HepG2 (cell line): ENCODE results near the gene CPPED1. TPM values are rescaled to one million over a fixed set of nuclear protein-coding genes. Genes with fewer than 3 reads are reported as not detected.

Experiments
- ATAC-seq: fragments of 200-7000 bp; cut with Tn5 transposase; 3 replicates; pipeline ENCODE4 v1.9.1; 2020; ENCODE audit warnings: mild to moderate bottlenecking, moderate library complexity
- BruUV-seq: library from RNA; stranded (reverse); fragments of 400-500 nt; replicated peaks from 2 replicates; lab custom pipeline; 2021; lab: Mats Ljungman, UMichigan
- CTCF ChIA-PET: fragments of 300-600 bp; formaldehyde crosslinking; extraction: SDS; loops from one replicate; lab custom pipeline; 2021; ENCODE audit warnings: low total read pairs, inconsistent platforms, low intra/inter-chr PET ratio; lab: Yijun Ruan, JAX
- POLR2A ChIA-PET: fragments of 350-600 bp; sonication (Branson Sonifier 250); formaldehyde crosslinking; loops from one replicate; lab custom pipeline; 2020; ENCODE audit warnings: antibody characterized with exemption, inconsistent platforms; lab: Yijun Ruan, JAX
- DNase-seq: peaks from one replicate; pipeline ENCODE4 v3.0.0-alpha.2; 2015; ENCODE audit warnings: low spot score
- FAIRE-seq: peaks from 3 replicates; lab custom pipeline; 2011; peaks lifted over from hg19 to GRCh38; lab: Jason Lieb, UNC
- H2AFZ ChIP-seq: one replicate; pipeline ENCODE4 v1.6.1; 2011; ENCODE audit warnings: low read length, inconsistent platforms
- H3K27ac ChIP-seq: fragments of 300-600 bp; 3 replicates; pipeline ENCODE4 v1.8.0; 2011; ENCODE audit warnings: mixed run types, mild to moderate bottlenecking, mixed read lengths, low read length, inconsistent platforms; ENCODE audit not compliant: insufficient read depth; ENCODE audit errors: extremely low read length
- H3K27me3 ChIP-seq, 2 experiments: fragments of 200-600 bp in 1 of 2; 2 replicates in 1 of 2; 3 replicates in 1 of 2; pipeline versions ENCODE4 v1.6.0 to v1.8.0; 2011; ENCODE audit warnings: low read length in 2 of 2, mild to moderate bottlenecking in 2 of 2, moderate library complexity in 2 of 2, inconsistent platforms in 1 of 2; ENCODE audit not compliant: insufficient read depth in 2 of 2, control insufficient read depth in 1 of 2
- H3K36me3 ChIP-seq, 2 experiments: fragments of 200-600 bp in 1 of 2; replicated peaks in 1 of 2; 2 replicates in 1 of 2; 3 replicates in 1 of 2; pipeline versions ENCODE4 v1.5.1 to v1.8.0; 2011; ENCODE audit warnings: low read length in 2 of 2, inconsistent platforms in 1 of 2; ENCODE audit not compliant: insufficient read depth in 2 of 2, control insufficient read depth in 1 of 2
- H3K4me1 ChIP-seq: 2 replicates; pipeline ENCODE4 v1.5.1; 2012; ENCODE audit warnings: low read length, inconsistent platforms; ENCODE audit not compliant: insufficient read depth
- H3K4me2 ChIP-seq: 2 replicates; pipeline ENCODE4 v1.6.0; 2011; ENCODE audit warnings: low read depth, low read length, inconsistent platforms
- H3K4me3 ChIP-seq, 3 experiments: fragments of 200-600 bp in 1 of 3; sonication (generic), shearing (Covaris generic) in 1 of 3; replicated peaks in 1 of 3; 2 replicates each; pipeline ENCODE4 v1.5.1; 2011 to 2016; ENCODE audit warnings: low read length in 3 of 3, inconsistent platforms in 2 of 3, low read depth in 2 of 3, mild to moderate bottlenecking in 2 of 3, control low read depth in 1 of 3, mixed read lengths in 1 of 3; ENCODE audit not compliant: insufficient read depth in 1 of 3
- H3K79me2 ChIP-seq: one replicate; pipeline ENCODE4 v1.6.1; 2011; ENCODE audit warnings: low read length, inconsistent platforms; ENCODE audit not compliant: insufficient read depth
- H3K9ac ChIP-seq: 2 replicates; pipeline ENCODE4 v1.6.0; 2011; ENCODE audit warnings: mild to moderate bottlenecking, low read depth, low read length, inconsistent platforms; ENCODE audit not compliant: insufficient read depth
- H3K9me3 ChIP-seq: 2 replicates; pipeline ENCODE4 v1.5.1; 2012; ENCODE audit warnings: mild to moderate bottlenecking, low read length
- H4K20me1 ChIP-seq: 2 replicates; pipeline ENCODE4 v1.6.0; 2011; ENCODE audit warnings: inconsistent platforms, mild to moderate bottlenecking, low read length, moderate library complexity; ENCODE audit not compliant: insufficient read depth
- CSRNP1 ChIP-seq: sonication (generic); formaldehyde crosslinking; IDR thresholded peaks from 2 replicates; pipeline ENCODE4 v1.8.1; 2023; ENCODE audit warnings: mild to moderate bottlenecking, missing genetic modification reagents
- ELF3 ChIP-seq: IDR thresholded peaks from 2 replicates; pipeline ENCODE4 v1.6.1; 2016; ENCODE audit warnings: missing genetic modification reagents, missing compliant biosample characterization
- KLF16 ChIP-seq, 2 experiments: sonication (generic) in 1 of 2; formaldehyde crosslinking in 1 of 2; IDR thresholded peaks; 2 replicates each; pipeline versions ENCODE4 v1.6.1 to v1.8.0; 2016 to 2023; ENCODE audit warnings: missing genetic modification reagents in 2 of 2, missing compliant biosample characterization in 1 of 2
- SATB2 ChIP-seq: sonication (generic); formaldehyde crosslinking; IDR thresholded peaks from 2 replicates; pipeline ENCODE4 v1.5.0; 2020; ENCODE audit warnings: missing genetic modification reagents
- SIN3A ChIP-seq: IDR thresholded peaks from 2 replicates; pipeline ENCODE4 v1.6.1; 2011; ENCODE audit warnings: low read depth, mild to moderate bottlenecking, control low read depth, low read length, borderline replicate concordance
- ZBTB46 ChIP-seq: sonication (generic); formaldehyde crosslinking; IDR thresholded peaks from 2 replicates; pipeline ENCODE4 v1.4.0; 2020; ENCODE audit warnings: mild to moderate bottlenecking, missing genetic modification reagents, borderline replicate concordance
- ZNF556 ChIP-seq: sonication (generic); formaldehyde crosslinking; IDR thresholded peaks from 2 replicates; pipeline ENCODE4 v1.4.0; 2020; ENCODE audit warnings: mild to moderate bottlenecking, missing genetic modification reagents, borderline replicate concordance
- ZNF747 ChIP-seq: sonication (generic); formaldehyde crosslinking; IDR thresholded peaks from 2 replicates; pipeline ENCODE4 v1.8.1; 2023; ENCODE audit warnings: missing genetic modification reagents, mild to moderate bottlenecking, borderline replicate concordance
- WGBS: methylation state at CpG from one replicate; pipeline ENCODE4 v1.1.6; 2017; ENCODE audit warnings: low lambda C conversion rate; 5-methylcytosine and 5-hydroxymethylcytosine counted together
- in situ Hi-C: cut with HindIII; loops from 2 replicates; pipeline ENCODE4 v1.10.0; 2017; ENCODE audit warnings: low pct_unique_long_range_greater_than_20kb; ENCODE audit not compliant: extremely low pct_ligation_motif_present
- intact Hi-C: fragments of 100-400 bp; cut with micrococcal nuclease; formaldehyde crosslinking; loops from one replicate; pipeline ENCODE4 v1.10.0; 2022; ENCODE audit not compliant: unreplicated experiment
- polyA plus RNA-seq, 8 experiments: library from polyadenylated mRNA; depleted of rRNA in 3 of 8; stranded (reverse) in 7 of 8; unstranded in 1 of 8; fragments of >200 nt; fragmentation: Illumina TruSeq in 4 of 8; extraction: Trizol in 4 of 8; gene quantifications; 2 replicates each; pipeline versions ENCODE4 v1.2.1 to v1.2.3, GENCODE V29; 2011 to 2016; ENCODE audit warnings: low read depth in 4 of 8, missing spikeins in 1 of 8, mixed read lengths in 1 of 8; ENCODE audit not compliant: insufficient read depth in 1 of 8
- total RNA-seq, 5 experiments: library from RNA; depleted of rRNA; stranded (reverse); fragments of >200 nt; fragmentation: Illumina TruSeq; extraction: Trizol; gene quantifications; 2 replicates each; pipeline ENCODE4 v1.2.3, GENCODE V29; 2016; ENCODE audit warnings: low read depth in 1 of 5
- TF ChIP-seq, protein P1 (sequence below): sonication (generic); formaldehyde crosslinking; IDR thresholded peaks from one replicate; pipeline ENCODE4 v1.5.1; 2020; ENCODE audit warnings: mild to moderate bottlenecking, missing genetic modification reagents; ENCODE audit errors: not compliant biosample characterization

CPPED1 gene
- total and polyA plus RNA-seq, 2 of the 13 experiments (the other 11 are each of a cell fraction or from before 2014, with no cell fraction given): 66.6 to 71.3 TPM

DNA sequence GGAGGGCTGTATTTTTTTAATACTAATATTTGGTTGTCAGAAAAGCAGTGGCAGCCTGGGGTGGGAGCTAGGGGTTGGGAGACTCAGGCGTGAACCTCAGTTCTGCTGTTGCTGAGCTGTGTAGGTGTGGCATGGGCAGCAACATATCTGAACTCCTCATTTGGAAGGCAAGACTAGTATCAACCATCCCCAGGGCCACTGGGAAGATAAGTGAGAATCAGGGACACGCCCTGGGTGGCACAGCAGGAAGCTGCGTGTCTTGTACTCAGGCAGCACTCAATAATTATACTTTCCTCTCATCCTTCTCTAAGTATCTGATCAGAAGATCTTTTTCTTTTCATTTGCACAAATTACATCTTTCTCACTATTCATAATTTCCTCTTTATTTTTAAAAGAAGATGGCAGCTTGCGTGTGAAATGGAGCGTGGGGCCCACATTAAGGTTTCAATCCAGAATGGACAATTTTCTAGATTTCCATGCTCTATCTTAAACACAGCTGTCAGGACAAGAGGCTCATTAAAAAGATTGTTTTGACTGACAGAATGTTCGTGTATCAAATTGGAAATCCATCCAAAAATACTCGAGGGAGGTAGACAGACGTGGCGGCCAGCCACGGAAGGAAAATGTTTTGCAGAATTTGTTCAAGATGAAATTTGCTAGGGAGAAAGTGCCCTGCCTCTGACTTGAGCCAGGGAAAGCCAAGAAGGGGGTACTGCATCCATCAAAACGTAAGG, 121.1 kb downstream of the CPPED1 start:
- no TSS peak for BruUV-seq
- CTCF ChIA-PET: no interaction called here
- no peak overlapping the region for H3K4me3 ChIP-seq
- FAIRE-seq (no peak), ATAC-seq (no peak), DNase-seq (no peak)
- H3K9ac ChIP-seq: no peak overlapping the region
- POLR2A ChIA-PET: no interaction called here
- in situ Hi-C loops (no loop called here), intact Hi-C loops (no loop called here)
- peaks cover 37% of the 10 kb centered on the region for H3K4me1 ChIP-seq
- no peaks in the 10 kb centered on the region for H3K9me3 ChIP-seq
- H3K79me2 ChIP-seq: no peaks in the 10 kb centered on the region
- no peaks in the 10 kb centered on the region for H4K20me1 ChIP-seq
- H3K27ac ChIP-seq: no peak overlapping the region
- peaks cover 11 to 34% of the 10 kb centered on the region in 2 experiments; a peak in 4 of 5 replicates for H3K36me3 ChIP-seq
- no peak overlapping the region for H3K4me2 ChIP-seq
- H2AFZ ChIP-seq: no peak overlapping the region
- H3K27me3 ChIP-seq: no peaks in the 10 kb centered on the region
- WGBS: 96% methylated on average over 11 of the region's 11 CpGs
- TF ChIP-seq ZNF747 (CRISPR knock-in tag) (no peak), ELF3 (no peak), SATB2 (CRISPR knock-in tag) (no peak), SIN3A (no peak), ZNF556 (no peak), KLF16 (CRISPR knock-in tag; IDR thresholded peaks at IDR 0.05) (no peak), CSRNP1 (CRISPR knock-in tag) (no peak), ZBTB46 (CRISPR knock-in tag) (no peak)
- TF ChIP-seq, protein P1, sequence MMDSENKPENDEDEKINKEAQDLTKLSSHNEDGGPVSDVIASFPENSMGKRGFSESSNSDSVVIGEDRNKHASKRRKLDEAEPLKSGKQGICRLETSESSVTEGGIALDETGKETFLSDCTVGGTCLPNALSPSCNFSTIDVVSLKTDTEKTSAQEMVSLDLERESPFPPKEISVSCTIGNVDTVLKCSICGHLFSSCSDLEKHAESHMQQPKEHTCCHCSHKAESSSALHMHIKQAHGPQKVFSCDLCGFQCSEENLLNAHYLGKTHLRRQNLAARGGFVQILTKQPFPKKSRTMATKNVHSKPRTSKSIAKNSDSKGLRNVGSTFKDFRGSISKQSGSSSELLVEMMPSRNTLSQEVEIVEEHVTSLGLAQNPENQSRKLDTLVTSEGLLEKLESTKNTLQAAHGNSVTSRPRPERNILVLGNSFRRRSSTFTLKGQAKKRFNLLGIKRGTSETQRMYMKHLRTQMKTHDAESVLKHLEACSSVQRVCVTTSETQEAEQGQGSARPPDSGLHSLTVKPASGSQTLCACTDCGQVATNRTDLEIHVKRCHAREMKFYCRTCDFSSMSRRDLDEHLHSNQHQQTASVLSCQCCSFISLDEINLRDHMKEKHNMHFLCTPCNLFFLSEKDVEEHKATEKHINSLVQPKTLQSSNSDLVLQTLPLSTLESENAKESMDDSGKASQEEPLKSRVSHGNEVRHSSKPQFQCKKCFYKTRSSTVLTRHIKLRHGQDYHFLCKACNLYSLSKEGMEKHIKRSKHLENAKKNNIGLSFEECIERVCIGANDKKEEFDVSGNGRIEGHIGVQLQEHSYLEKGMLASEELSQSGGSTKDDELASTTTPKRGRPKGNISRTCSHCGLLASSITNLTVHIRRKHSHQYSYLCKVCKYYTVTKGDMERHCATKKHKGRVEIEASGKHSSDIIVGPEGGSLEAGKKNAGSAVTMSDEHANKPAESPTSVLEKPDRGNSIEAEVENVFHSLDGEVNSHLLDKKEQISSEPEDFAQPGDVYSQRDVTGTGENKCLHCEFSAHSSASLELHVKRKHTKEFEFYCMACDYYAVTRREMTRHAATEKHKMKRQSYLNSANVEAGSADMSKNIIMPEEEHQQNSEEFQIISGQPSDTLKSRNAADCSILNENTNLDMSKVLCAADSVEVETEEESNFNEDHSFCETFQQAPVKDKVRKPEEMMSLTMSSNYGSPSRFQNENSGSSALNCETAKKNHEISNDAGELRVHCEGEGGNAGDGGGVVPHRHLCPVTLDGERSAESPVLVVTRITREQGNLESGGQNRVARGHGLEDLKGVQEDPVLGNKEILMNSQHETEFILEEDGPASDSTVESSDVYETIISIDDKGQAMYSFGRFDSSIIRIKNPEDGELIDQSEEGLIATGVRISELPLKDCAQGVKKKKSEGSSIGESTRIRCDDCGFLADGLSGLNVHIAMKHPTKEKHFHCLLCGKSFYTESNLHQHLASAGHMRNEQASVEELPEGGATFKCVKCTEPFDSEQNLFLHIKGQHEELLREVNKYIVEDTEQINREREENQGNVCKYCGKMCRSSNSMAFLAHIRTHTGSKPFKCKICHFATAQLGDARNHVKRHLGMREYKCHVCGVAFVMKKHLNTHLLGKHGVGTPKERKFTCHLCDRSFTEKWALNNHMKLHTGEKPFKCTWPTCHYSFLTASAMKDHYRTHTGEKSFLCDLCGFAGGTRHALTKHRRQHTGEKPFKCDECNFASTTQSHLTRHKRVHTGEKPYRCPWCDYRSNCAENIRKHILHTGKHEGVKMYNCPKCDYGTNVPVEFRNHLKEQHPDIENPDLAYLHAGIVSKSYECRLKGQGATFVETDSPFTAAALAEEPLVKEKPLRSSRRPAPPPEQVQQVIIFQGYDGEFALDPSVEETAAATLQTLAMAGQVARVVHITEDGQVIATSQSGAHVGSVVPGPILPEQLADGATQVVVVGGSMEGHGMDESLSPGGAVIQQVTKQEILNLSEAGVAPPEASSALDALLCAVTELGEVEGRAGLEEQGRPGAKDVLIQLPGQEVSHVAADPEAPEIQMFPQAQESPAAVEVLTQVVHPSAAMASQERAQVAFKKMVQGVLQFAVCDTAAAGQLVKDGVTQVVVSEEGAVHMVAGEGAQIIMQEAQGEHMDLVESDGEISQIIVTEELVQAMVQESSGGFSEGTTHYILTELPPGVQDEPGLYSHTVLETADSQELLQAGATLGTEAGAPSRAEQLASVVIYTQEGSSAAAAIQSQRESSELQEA (CRISPR knock-in tag): no peak
